GM23248 (cell line): ENCODE results near the gene COL7A1.

ENCODE experiments used
- EZH2 ChIP-seq: fragments of 200-600 bp; sonication (generic); IDR thresholded peaks from 2 replicates; pipeline ENCODE4 v1.6.1; 2018; ENCODE audit warnings: antibody characterized with exemption, mild to moderate bottlenecking; ENCODE audit not compliant: insufficient read depth, poor library complexity, severe bottlenecking
- EZH2phosphoT487 ChIP-seq: fragments of 200-600 bp; sonication (generic); IDR thresholded peaks from 2 replicates; pipeline ENCODE4 v1.6.1; 2018; ENCODE audit warnings: antibody characterized with exemption, moderate library complexity, mild to moderate bottlenecking, low read depth; ENCODE audit not compliant: insufficient read depth

DNA sequence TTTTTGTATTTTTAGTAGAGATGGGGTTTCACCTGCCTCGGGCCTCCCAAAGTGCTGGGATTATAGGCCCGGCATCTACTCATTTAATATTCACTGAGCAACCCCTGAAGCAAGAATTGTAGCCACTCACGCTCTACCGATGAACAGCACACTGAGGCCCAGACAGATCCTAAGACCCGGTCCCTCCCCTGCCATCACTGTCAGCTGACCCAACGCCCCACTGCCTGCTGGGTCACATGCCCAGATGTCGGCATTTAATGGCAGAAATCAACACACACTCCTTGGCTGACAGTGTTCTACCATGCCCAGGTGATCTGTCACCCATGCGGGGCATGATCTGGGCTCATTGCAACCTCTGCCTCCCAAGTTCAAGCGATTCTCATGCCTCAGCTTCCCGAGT is 29.6 kb upstream of the COL7A1 start:
- TF ChIP-seq EZH2phosphoT487 (no peak), EZH2 (no peak)
